Neural cell (in vitro differentiated cells): ENCODE data around the gene TMEM120A. TPM values are rescaled to one million over a fixed set of nuclear protein-coding genes. Genes with fewer than 3 reads are reported as not detected.

ENCODE experiments used
- H2AFZ ChIP-seq: fragments of 200-600, 300-800 bp; sonication (generic), shearing (Covaris generic); 2 replicates; pipeline ENCODE4 v1.6.0; 2014; ENCODE audit warnings: low read depth, mild to moderate bottlenecking, antibody characterized with exemption, low read length, moderate library complexity
- H3F3A ChIP-seq: fragments of 200-600 bp; shearing (Covaris generic); 2 replicates; pipeline ENCODE4 v1.6.1; 2016; ENCODE audit warnings: mild to moderate bottlenecking, moderate library complexity, mixed read lengths, antibody characterized with exemption, low read length; ENCODE audit not compliant: insufficient read depth, poor library complexity, severe bottlenecking
- H3K27ac ChIP-seq: fragments of 200-600, 300-800 bp; sonication (generic), shearing (Covaris generic); 2 replicates; pipeline ENCODE4 v1.5.1; 2014; ENCODE audit warnings: mild to moderate bottlenecking, low read length, moderate library complexity
- H3K27me3 ChIP-seq: fragments of 300-800, 200-600 bp; sonication (generic), shearing (Covaris generic); 2 replicates; pipeline ENCODE4 v1.6.0; 2014; ENCODE audit warnings: mild to moderate bottlenecking, low read depth, low read length, moderate library complexity; ENCODE audit not compliant: insufficient read depth
- H3K36me3 ChIP-seq: fragments of 300-800, 200-600 bp; sonication (generic), shearing (Covaris generic); 2 replicates; pipeline ENCODE4 v1.5.1; 2014; ENCODE audit warnings: mild to moderate bottlenecking, antibody characterized with exemption, low read length, moderate library complexity; ENCODE audit not compliant: insufficient read depth
- H3K4me2 ChIP-seq: fragments of 300-800, 200-600 bp; sonication (generic), shearing (Covaris generic); 2 replicates; pipeline ENCODE4 v1.6.0; 2014; ENCODE audit warnings: mild to moderate bottlenecking, low read length
- H3K4me3 ChIP-seq: fragments of 300-800, 200-600 bp; sonication (generic), shearing (Covaris generic); 2 replicates; pipeline ENCODE4 v1.5.1; 2014; ENCODE audit warnings: mild to moderate bottlenecking, low read length, moderate library complexity
- H3K79me2 ChIP-seq: fragments of 200-600 bp; shearing (Covaris generic); replicated peaks from 2 replicates; pipeline ENCODE4 v1.6.0; 2014; ENCODE audit warnings: mild to moderate bottlenecking, low read length, moderate library complexity; ENCODE audit not compliant: insufficient read depth
- H3K9ac ChIP-seq: fragments of 300-800, 200-600 bp; sonication (generic), shearing (Covaris generic); 2 replicates; pipeline ENCODE4 v1.6.1; 2016; ENCODE audit warnings: mild to moderate bottlenecking, low read length, mixed read lengths
- H3K9me2 ChIP-seq: fragments of 200-600 bp; shearing (Covaris generic); 2 replicates; pipeline ENCODE4 v1.6.1; 2016; ENCODE audit warnings: mild to moderate bottlenecking, low read length, mixed read lengths; ENCODE audit not compliant: insufficient read depth
- H3K9me3 ChIP-seq: fragments of 200-600, 300-800 bp; sonication (generic), shearing (Covaris generic); 2 replicates; pipeline ENCODE4 v1.6.1; 2016; ENCODE audit warnings: mild to moderate bottlenecking, mixed run types, low read length, moderate library complexity, mixed read lengths
- H4K20me1 ChIP-seq: fragments of 200-600 bp; shearing (Covaris generic); 2 replicates; pipeline ENCODE4 v1.6.1; 2016; ENCODE audit warnings: mild to moderate bottlenecking, mixed run types; ENCODE audit not compliant: insufficient read depth
- EP300 ChIP-seq: fragments of 450-650 bp; conservative IDR thresholded peaks from 2 replicates; pipeline ENCODE4 v1.6.1; 2014; ENCODE audit warnings: antibody characterized with exemption, mild to moderate bottlenecking, moderate library complexity; ENCODE audit not compliant: poor library complexity, severe bottlenecking
- EZH2 ChIP-seq: fragments of 200-600, 300-800 bp; shearing (Covaris generic), sonication (generic); IDR thresholded peaks from 2 replicates; pipeline ENCODE4 v1.6.1; 2014; ENCODE audit warnings: antibody characterized with exemption, low read length, borderline replicate concordance, mild to moderate bottlenecking; ENCODE audit not compliant: insufficient read depth, poor library complexity, severe bottlenecking
- MXI1 ChIP-seq: fragments of 450-650 bp; conservative IDR thresholded peaks from 2 replicates; pipeline ENCODE4 v1.6.1; 2014; ENCODE audit warnings: antibody characterized with exemption, mild to moderate bottlenecking; ENCODE audit not compliant: poor library complexity, severe bottlenecking
- POLR2AphosphoS5 ChIP-seq: IDR thresholded peaks from 2 replicates; pipeline ENCODE4 v1.6.1; 2012
- RAD21 ChIP-seq: fragments of 450-650 bp; conservative IDR thresholded peaks from 2 replicates; pipeline ENCODE4 v1.6.1; 2014; ENCODE audit warnings: antibody characterized with exemption, mild to moderate bottlenecking, moderate library complexity
- SMC3 ChIP-seq: fragments of 450-650 bp; conservative IDR thresholded peaks from 2 replicates; pipeline ENCODE4 v1.6.1; 2014; ENCODE audit warnings: antibody characterized with exemption, mild to moderate bottlenecking, moderate library complexity; ENCODE audit not compliant: poor library complexity
- TAF1 ChIP-seq: IDR thresholded peaks from 2 replicates; pipeline ENCODE4 v1.6.1; 2012; ENCODE audit warnings: low read depth
- polyA plus RNA-seq: library from polyadenylated mRNA; depleted of rRNA; stranded (reverse); fragments of >200 nt; gene quantifications from 2 replicates; pipeline ENCODE4 v1.2.3, GENCODE V29; 2014
- TF ChIP-seq, protein P1 (sequence below): IDR thresholded peaks from 2 replicates; pipeline ENCODE4 v1.6.1; 2012; ENCODE audit warnings: borderline replicate concordance
- TF ChIP-seq, protein P2 (sequence below): fragments of 450-650 bp; IDR thresholded peaks from 2 replicates; pipeline ENCODE4 v1.5.1; 2014; ENCODE audit warnings: antibody characterized with exemption, mild to moderate bottlenecking, moderate library complexity; ENCODE audit not compliant: poor library complexity, severe bottlenecking

Gene TMEM120A
- polyA plus RNA-seq, 1 donor from 2014 or later: 39.1 TPM

- Histone ChIP-seq H3F3A (no peaks in the 10 kb centered on the region), H3K9ac (no peak overlapping the region), H4K20me1 (no peaks in the 10 kb centered on the region), H3K4me2 (no peak overlapping the region), H3K27me3 (no peaks in the 10 kb centered on the region), H3K9me2 (no peaks in the 10 kb centered on the region), H3K79me2 (no peaks in the 10 kb centered on the region), H3K9me3 (no peaks in the 10 kb centered on the region), H3K27ac (no peak overlapping the region), H2AFZ (no peak overlapping the region), H3K4me3 (no peak overlapping the region), H3K36me3 (no peaks in the 10 kb centered on the region)
- TF ChIP-seq POLR2AphosphoS5 (no peak), MXI1 (no peak), TAF1 (no peak), EZH2 (no peak), SMC3 (no peak), RAD21 (no peak), EP300 (no peak)
- TF ChIP-seq, protein P1, sequence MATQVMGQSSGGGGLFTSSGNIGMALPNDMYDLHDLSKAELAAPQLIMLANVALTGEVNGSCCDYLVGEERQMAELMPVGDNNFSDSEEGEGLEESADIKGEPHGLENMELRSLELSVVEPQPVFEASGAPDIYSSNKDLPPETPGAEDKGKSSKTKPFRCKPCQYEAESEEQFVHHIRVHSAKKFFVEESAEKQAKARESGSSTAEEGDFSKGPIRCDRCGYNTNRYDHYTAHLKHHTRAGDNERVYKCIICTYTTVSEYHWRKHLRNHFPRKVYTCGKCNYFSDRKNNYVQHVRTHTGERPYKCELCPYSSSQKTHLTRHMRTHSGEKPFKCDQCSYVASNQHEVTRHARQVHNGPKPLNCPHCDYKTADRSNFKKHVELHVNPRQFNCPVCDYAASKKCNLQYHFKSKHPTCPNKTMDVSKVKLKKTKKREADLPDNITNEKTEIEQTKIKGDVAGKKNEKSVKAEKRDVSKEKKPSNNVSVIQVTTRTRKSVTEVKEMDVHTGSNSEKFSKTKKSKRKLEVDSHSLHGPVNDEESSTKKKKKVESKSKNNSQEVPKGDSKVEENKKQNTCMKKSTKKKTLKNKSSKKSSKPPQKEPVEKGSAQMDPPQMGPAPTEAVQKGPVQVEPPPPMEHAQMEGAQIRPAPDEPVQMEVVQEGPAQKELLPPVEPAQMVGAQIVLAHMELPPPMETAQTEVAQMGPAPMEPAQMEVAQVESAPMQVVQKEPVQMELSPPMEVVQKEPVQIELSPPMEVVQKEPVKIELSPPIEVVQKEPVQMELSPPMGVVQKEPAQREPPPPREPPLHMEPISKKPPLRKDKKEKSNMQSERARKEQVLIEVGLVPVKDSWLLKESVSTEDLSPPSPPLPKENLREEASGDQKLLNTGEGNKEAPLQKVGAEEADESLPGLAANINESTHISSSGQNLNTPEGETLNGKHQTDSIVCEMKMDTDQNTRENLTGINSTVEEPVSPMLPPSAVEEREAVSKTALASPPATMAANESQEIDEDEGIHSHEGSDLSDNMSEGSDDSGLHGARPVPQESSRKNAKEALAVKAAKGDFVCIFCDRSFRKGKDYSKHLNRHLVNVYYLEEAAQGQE: no peak
- TF ChIP-seq, protein P2, sequence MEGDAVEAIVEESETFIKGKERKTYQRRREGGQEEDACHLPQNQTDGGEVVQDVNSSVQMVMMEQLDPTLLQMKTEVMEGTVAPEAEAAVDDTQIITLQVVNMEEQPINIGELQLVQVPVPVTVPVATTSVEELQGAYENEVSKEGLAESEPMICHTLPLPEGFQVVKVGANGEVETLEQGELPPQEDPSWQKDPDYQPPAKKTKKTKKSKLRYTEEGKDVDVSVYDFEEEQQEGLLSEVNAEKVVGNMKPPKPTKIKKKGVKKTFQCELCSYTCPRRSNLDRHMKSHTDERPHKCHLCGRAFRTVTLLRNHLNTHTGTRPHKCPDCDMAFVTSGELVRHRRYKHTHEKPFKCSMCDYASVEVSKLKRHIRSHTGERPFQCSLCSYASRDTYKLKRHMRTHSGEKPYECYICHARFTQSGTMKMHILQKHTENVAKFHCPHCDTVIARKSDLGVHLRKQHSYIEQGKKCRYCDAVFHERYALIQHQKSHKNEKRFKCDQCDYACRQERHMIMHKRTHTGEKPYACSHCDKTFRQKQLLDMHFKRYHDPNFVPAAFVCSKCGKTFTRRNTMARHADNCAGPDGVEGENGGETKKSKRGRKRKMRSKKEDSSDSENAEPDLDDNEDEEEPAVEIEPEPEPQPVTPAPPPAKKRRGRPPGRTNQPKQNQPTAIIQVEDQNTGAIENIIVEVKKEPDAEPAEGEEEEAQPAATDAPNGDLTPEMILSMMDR: no peak
These were observed 46.2 kb downstream of the TMEM120A start for GRCh38 chr7:75948179-75948578.

DNA sequence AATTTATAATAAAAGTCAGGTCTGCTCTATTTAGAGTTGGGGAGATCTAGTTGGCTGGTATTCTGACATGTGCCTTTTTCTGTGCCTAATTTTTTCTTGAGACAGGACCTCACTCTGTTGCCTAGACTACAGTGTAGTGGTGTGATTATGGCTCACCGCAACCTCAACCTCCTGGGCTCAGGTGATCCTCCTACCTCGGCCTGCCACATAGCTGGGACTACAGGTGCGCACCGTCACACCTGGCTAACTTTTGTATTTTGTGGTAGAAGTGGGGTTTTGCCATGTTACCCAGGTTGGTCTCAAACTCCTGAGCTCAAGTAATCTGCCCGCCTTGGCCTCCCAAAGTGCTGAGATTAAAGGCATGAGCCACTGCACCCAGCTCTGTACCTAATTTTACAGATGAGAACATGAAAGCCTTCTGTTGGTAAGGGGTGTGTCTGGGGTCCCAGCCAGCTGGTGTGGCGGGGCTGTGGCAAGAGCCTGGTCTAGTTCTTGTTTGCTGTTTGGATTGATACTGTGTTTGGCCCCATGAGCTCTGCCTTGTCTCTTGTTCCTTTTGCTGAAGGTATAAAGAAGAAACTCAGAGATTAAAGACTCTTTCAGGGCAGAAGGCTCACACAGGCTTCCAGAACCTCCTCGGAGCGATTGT, 48.1 kb downstream of the TMEM120A start:
- H3K9me2 ChIP-seq: no peaks in the 10 kb centered on the region
- no peak for TF ChIP-seq TAF1
- TF ChIP-seq SMC3: no peak
- TF ChIP-seq, protein P1: no peak
- TF ChIP-seq, protein P2: no peak
- no peak overlapping the region for H3K4me2 ChIP-seq
- H2AFZ ChIP-seq: no peak overlapping the region
- H3K9ac ChIP-seq: no peak overlapping the region
- no peak overlapping the region for H3K27ac ChIP-seq
- H3K9me3 ChIP-seq: no peaks in the 10 kb centered on the region
- H3K4me3 ChIP-seq: no peak overlapping the region
- no peaks in the 10 kb centered on the region for H4K20me1 ChIP-seq
- no peaks in the 10 kb centered on the region for H3K79me2 ChIP-seq
- H3K36me3 ChIP-seq: no peaks in the 10 kb centered on the region
- H3F3A ChIP-seq: no peaks in the 10 kb centered on the region
- H3K27me3 ChIP-seq: no peaks in the 10 kb centered on the region
